Measurements from ENCODE around the gene ZFC3H1.
"Not testable (repeated sequence)": the region's sequence is repeated elsewhere in the genome, so short reads cannot be mapped to it uniquely, and the experiment has no call there.

Gene ZFC3H1

DNA sequence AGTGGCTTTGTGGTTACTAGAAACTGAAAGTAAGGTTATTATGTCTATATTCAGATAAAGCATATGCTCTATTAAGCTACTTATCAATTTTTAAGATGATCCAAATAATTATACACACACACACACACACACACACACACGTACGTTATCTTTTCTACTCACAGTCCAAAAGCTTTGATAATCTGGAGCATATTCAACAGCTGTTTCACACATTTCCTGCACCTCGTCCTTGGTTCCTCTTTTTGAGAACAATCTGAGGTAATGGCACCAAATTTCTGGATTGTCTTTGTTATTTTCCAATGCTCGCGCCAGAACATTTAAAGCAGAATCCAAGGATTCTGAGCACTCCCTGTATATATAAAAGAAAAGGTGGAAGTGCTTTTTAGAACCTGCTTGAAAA lies 37.5 kb downstream of the ZFC3H1 start:
- no peak for DNase-seq

DNA sequence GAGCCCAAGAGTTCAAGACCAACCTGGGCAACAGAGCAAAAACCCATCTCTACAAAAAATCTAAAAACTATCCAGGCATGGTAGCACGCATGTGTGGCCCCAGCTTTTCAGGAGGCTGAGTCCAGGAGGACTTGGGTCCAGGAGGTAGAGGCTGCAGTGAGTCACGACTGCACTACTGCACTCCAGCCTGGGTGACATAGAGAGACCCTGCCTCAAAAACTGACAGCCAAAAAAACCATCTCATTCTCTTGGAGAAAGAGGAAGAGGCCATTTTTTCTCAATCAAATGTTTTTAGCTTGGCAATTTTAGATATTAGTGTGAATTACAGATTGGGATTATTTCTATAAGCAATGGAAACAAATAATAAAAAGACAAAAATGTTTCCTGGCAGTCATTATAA lies 38.2 kb downstream of the ZFC3H1 start:
- DNase-seq, result no peak

DNA sequence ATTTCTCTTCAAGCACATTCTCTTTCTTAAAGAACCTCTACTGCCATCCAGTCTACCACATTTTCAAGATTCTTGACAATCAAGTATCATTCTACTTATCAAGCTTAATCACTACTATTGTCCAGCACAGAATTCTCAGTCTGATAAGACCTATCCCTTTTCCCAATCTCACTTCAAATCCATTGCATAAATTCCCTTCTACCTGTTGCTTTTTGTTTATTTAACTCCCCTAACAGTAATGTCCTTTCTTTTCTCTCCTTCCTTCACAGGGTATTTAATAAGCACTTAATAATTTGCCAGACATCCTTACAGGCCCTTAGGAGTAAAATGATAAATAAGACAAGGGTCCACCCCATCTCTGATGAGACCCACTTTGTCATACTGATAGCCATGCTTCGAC lies 41.7 kb downstream of the ZFC3H1 start:
- DNase-seq, result no peak

DNA sequence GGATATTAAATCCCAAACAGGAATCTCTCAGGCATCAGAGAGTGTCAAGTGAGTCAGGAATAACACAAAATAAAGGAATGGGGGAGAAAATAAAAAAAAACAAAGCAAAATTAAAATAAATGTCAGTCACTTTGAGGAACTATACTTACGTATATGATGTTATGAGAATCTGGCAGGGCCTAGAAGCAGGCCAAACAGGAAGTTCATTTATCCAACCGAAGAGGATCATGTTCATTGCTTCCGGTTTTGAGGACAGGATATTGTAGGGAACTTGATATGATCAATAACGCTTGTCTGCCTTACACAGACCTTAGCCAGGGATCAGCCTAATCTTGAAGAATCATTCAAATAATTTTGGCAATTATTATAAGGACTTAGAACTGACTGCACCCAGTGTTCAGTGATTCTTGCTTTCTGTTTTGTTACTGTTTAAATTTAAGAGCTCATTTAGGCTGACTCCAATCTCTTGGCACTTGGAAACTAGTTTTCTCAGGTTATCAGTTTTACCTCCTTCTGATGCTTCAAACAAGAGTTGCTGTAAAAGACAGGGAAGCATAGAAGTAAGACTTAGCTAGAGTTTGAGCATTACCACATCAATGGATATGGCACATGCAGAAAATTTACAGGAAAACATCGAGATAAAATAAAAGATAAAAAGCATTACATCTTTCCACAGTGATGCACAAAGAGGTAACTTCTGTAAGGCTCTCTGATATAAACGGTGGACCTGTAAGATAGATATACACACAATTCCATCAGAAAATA lies 53.4 kb downstream of the ZFC3H1 start:
- no peak for DNase-seq

DNA sequence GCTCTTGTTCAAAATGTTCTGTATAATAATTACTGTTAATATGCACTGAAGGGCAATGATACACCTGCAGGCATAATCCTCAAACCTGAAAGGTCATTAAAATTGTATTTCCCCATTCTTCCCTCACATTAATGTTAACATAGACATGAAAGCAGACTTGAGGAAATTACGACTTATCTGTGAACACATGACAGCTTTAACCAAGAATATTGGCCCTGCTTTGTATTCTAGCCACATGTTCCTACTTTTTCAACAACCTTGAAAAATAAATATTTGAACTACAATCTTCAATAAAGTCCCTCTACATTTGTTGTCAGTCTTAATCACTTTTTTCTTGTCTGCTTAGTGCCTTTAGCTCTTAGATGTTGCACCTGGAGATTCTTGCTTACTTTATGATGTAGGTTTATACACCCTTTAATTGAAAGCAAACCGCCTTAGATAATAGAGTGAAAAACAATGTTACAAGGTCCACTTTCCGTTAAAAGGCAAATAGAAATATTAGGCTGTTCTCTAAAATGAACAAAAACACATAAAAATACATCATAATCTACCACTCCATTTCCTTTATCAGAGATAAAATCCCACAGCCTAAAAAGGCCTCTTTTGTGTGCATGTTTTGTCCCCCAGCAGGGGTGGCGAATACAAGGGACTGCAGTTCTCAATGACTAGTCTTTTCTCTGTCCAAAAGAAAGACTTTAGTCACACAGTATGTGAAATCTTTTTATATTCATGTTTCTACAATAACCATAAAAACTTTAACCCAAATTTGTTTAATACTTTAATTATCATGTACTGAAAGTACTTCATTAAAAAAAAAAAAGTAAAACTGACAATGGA lies 55.9 kb downstream of the ZFC3H1 start:
- DNase-seq, result no peak

DNA sequence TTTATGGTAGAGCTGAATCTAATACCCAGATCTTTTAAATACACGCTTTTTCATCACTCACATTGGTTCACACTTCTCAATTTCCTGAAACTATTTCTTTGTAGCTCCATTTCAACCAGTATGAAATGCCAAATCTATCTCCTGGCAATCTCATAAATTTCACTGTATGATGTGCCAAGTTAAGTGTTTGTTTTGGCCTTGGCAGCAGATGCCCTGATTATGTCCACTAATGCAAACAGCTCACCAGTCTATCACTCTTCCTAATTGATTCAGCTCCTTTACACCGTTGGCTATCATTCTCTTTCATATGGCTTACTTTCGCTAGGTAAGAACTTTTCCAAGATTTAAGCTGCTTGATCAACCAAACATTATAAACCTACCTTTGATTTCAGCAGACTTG lies 58.6 kb downstream of the ZFC3H1 start:
- no peak for DNase-seq

DNA sequence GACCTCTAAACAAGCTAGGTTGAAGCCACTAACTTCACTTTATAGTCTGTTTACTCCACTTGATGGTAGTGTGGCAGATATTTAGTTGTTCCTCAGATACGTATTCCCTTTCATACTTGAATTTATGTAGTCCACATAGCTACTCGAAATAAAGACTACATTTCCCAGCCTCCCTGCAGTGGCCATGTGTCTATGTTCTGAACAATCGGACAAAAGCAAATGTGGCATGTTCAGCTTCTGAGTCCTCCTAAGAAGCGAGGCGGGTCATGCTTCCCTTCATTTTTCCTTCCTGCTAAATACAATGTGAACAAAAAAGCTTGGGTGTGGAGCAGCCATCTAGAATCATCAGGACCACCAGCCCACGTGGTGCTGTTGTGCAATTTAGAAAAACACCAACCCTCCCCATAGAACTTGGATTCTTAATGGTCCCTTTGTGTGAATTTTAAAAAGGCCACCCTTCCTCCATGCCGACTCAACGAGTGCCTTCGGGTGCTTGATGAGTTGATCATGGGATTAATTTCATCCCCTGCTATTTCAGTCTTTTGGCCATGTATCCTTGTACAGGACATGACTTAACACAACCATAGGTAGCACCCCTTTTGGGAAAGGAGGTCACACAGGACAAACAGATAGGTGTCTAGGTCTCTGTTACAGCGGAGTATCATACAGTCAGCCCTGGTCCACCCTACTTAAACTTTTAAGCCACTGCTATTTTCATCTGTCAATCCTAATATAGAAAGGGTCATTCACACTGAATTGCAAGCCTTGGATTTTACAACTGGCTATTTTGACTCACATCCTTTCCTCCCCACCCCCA lies 60.7 kb downstream of the ZFC3H1 start:
- DNase-seq, result no peak

DNA sequence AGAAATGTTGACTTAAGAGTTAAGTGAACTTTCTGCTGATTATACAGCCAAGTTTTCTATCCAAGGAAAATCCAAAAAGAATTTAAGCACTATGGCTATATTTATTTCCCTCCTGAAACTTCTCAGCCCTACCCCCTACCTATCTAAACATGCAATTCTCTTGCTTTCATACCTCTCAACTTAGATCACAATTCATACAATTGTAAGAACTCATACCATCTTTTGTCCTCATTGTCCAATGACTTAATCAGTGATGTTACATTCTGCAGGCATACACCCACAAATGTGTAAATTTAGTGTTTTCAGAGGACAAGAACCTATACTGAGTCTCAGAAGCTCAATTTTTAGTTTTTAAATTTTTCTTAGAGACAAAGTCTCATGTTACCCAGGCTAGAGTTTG lies 62.1 kb downstream of the ZFC3H1 start:
- DNase-seq, result no peak

DNA sequence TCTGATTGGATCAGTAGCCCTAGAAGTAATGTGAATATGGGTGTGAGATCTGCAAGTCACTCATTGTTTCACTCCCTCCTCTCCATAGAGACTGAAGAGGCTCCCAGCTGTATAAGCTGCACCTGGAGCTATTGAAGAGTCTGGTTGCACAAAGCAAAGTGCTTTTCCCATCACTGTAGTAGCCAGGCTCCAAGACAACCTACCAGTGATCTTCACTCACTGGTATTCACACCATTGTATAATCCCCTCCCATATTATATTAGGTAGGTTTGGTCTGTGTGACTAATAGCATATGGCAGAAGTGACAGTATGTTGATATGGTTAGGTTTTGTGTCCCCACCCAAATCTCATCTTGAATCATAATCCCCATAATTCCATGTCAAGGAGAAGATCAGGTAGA lies 64.4 kb downstream of the ZFC3H1 start:
- DNase-seq, result no peak

DNA sequence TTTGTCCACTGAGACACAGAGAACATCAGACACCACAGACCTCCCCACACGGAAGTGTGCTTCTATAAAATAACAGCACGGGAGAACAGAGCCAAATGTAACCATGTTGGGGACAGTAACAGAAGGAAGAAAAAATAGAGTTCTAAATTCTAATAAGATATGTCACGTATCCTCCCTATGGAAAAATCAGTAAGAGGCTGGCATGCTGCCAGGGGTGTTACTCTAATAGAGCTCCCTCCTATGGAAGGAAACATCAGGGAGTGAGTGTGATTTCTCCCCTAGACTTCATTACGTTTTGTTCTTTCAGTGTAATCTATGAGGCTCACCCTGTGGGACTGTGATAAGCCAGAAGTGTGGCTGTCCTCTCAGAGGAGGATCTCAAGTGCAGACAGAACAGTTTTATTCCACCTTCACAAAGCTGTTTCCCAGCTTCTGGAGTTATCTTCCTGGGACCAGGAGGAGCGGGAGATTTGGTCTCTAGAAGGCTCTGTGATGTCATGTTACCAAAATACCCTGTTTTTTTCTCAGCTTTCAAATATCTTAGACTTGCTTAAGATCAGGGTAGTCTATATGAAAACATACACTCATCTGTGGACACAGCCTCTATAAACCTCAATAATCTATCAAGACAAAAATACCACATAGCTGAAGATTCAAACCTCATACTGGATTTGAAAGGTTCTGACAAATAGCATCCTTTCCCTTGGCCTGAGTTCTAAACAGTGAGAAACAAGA lies 69.3 kb downstream of the ZFC3H1 start:
- DNase-seq, result no peak

DNA sequence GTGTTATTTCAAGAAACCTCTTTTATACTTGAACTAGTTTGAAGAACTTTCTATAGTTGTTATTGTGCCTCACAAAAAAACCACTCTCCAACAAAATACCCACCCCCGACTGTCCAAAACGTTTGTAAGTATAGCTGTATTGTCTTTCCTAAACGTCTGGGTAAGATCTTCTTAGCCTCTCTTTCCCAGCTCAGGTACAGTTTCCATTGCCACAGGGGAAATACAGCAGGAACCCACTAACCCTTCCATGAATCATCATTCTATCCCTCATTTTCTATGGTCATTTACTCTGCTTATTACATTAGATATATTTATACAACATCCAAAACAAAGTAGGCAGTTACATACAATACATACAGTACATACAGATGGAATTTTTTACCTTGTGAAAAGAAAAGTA lies 70.8 kb downstream of the ZFC3H1 start:
- DNase-seq, result no peak

DNA sequence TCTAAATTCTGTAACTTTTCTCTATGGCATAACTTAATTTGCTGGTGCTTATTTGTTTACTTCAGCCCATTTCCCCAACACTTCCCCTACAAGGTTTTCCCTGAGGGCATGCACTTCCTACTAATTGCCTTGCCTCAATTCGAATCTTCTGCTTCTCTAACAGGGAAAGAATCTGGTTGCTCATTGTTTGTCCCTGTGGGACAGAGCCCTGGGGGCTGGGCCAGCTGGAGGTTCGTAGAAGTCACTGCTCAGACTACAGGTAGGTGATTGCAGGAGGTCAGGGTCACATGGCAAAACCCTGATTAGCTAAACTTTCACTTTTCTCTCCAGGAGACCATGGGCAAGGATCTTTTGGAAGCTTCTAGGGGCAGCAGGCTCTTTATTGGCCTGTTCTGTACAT lies 72.0 kb downstream of the ZFC3H1 start:
- no peak for DNase-seq

DNA sequence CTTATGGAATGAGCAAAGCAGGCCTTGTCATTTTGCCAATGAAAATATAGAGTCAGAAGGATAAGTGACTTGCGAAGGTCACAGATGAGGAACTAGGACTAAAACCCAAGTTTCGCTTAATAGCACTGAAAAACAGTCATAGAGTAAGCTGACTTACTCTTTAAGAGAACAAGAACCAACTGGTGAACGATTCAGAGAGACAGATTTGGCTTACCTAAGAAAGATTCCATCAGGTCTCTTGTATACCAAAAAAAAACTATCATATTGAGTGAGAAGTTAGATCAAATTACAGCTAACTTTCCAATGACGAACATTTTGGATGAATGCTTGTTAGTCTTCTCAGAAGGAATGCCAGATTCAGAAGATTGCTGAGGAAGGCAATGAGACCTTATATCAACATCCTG lies 74.2 kb downstream of the ZFC3H1 start:
- DNase-seq, result no peak

DNA sequence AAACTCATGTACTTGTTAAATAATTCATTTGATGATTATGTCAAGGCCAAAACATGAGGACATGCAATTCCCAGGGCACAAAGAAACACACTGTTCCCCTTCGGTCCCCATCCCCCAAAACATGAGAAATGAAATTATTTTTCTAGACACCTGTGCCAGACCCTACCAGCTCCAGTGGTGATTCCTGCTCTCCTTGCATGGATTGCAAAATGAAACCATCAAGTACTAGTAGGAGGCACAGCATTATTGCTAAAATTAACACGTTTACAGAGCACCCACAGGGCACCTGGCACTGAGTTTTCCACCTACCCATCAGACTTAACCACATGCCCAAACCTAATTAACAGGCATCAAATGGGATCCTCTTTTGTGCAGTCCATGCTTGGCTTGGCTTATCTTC lies 76.6 kb downstream of the ZFC3H1 start:
- no peak for DNase-seq

DNA sequence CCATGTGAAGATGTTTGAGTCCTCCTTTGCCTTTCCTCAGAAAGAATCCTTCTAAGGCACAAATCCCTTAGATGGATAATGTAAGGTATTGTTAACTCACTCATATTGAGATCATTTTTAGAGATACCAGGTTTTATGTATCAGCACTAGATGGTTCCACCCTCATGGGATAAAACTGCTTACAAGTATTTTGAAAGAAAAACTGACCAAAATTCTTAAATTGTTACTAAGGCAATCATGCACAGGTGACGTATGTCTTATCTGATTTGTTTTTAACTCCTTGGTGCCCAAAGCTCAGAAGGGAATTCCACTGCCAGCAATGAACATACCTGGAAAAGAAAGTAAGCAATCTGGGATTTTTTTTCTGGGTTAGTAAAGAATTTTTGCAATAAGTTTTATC lies 78.4 kb downstream of the ZFC3H1 start:
- DNase-seq, result no peak

DNA sequence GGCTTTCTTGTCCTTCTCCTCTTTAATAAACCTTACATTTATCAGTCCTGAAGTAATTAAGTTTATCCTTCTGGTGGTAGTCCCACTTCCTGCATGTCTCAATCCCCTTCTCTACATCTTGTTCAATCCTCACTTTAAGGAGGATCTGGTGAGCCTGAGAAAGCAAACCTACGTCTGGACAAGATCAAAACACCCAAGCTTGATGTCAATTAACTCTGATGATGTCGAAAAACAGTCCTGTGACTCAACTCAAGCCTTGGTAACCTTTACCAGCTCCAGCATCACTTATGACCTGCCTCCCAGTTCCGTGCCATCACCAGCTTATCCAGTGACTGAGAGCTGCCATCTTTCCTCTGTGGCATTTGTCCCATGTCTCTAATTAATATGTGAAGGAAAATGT lies 79.3 kb downstream of the ZFC3H1 start:
- DNase-seq, result no peak

DNA sequence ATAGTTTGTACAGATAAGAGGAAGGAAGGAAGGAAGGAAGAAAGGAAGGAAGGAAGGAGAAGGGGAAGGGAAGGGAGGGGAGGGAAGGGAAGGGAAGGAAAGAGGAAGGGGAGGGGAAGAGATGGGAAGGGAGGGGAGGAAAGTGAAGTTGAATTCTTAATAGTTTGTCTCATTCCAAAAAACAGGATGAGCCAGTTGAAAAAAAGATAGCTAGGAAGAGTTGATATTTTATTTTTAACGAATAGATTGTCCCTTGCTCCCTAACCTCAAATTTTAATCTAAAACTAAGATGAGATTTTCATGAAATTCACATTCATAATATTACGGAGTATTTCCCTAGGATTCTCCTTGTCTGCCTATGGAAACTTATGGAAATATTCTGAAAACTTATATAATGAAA lies 80.7 kb downstream of the ZFC3H1 start:
- DNase-seq, result no peak

DNA sequence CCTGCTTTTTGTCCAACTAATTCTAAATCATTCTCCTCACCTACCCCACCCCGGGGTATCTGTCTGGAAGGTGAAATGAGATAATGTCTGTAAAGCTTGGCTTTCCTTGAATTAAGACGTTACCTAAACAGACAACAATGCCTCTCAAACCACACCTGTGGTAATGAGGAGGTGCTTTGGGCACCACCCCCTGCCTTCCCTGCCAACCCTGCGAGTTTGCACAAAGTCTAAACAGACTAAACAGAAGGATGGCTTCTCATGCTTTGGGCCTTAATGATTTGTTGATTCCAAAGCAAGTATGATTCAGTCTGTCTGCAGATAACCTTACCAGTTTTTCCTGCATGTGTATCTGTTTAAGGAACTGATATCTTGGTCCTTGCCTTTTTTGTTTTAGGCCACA lies 82.4 kb downstream of the ZFC3H1 start:
- no peak for DNase-seq

DNA sequence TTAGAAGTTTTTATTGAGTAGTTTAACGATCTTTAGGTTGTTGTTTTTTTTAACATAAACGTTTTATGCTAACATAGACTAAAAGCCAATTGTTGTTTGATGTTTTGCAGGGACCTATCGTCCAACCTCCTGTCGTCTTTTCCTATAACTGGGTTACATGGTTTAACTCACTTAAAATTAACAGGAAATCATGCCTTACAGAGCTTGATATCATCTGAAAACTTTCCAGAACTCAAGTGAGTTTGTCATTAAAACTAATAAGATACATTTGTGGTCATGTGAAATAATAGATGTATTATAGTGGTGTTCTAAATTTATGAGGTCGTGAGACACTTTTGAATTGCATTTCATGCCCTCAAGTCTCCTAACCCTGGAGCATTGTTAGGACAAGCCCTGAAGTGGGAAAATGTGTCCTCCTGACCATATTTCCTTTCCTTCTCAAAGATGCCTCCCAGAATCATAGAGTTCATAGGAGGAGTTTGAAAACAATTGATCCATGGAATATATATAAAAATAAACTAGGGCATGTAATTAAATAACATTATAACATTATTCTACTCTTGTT lies 84.9 kb downstream of the ZFC3H1 start:
- DNase-seq, result no peak

DNA sequence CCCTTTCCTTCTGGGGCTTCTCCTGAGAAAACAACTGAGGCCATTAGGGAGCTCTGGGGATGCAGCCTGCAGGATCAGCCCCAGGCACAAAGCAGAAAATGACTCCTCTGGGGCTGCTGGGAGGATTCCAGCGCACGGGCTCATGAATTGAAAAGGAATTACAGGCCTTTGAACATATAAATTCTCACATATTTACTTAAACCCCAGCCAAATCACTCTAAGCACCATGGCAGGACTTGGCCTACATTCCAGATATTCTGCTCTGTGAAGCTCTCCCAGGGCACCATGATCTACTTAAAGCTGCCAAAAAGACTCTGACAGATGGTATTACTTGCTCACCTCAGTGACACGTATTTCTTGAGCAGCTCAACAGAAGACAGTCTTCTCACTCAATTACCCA lies 87.2 kb downstream of the ZFC3H1 start:
- DNase-seq, result no peak

DNA sequence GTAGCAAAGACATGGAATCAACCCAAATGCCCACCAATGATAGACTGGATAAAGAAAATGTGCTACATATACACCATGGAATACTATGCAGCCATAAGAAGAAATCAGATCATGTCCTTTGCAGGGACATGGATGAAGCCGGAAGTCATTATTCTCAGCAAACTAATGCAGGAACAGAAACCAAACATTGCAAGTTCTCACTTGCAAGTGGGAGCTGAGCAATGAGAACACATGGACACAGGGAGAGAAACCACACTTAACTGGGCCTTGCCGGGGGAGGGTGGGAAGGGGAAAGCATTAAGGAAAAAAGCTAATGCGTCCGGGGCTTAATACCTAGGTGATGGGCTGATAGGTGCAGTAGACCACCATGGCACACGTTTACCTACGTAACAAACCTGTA lies 93.8 kb downstream of the ZFC3H1 start:
- not testable (repeated sequence) for DNase-seq

DNA sequence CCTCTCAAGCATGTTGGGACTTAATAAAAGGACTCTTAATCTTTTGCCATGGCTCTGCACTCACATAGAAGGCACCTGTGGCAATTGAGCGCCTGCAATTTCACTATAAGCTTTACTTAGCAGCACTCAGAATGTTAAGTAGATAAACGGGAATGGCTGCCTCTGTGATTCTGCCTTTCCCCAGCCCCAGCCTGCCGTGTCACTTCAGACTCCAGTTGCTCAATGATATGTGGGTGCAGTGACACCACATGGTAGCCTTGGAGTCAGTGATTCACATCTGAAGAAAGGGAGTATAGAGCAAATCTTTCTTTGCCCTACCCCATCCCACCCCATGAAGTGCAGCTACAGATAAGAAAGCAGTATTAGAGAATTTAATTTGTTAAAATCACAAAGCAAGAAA lies 96.1 kb downstream of the ZFC3H1 start:
- DNase-seq, result no peak

DNA sequence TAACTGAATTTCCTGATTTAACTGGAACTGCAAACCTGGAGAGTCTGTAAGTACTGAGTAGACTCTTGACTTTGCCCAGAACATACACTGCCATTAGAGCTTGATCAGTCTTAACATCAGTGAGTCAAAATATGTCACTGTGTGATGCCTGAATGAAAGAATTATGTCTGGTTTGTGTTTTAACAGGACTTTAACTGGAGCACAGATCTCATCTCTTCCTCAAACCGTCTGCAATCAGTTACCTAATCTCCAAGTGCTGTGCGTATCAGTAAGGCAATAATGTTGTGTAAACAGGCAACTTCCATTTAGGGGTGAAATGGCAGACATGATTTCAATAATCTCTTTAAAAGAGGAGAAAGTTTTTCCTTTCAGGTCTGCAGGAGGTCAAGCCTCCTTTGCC lies 97.0 kb downstream of the ZFC3H1 start:
- DNase-seq, result no peak

All from activated CD4-positive, alpha-beta T cell treated with anti-CD3 and anti-CD28 coated beads for 4 hours (primary cell).